GM12865 (cell line): ENCODE results near the gene RUSC2.

Source experiments
- DNase-seq: peaks from one replicate; pipeline ENCODE4 v3.0.0; 2010; ENCODE audit warnings: low read depth
- H3K4me3 ChIP-seq: 2 replicates; pipeline ENCODE4 v1.5.1; 2011; ENCODE audit warnings: mild to moderate bottlenecking, low read depth, low read length, control low read depth
- CTCF ChIP-seq: IDR thresholded peaks from 2 replicates; pipeline ENCODE4 v1.5.1; 2011; ENCODE audit warnings: low read length, control low read depth, low read depth, inconsistent platforms; ENCODE audit not compliant: insufficient read depth; ENCODE audit errors: missing control alignments

The RUSC2 gene

GRCh38 chr9:35489313-35490154 is at the start of gene RUSC2:
TSS of gene RUSC2 (plus strand) at chr9:35490111. CDS start at chr9:35546522, 56,411 bp downstream.
- DNase-seq: peak; percentile 47
- H3K4me3 ChIP-seq: peak within 1 kb of the TSS; percentile 29
- TF ChIP-seq CTCF: peak; percentile 4

- H3K4me3 ChIP-seq: no peak overlapping the region
- DNase-seq: no peak
- TF ChIP-seq CTCF: no peak
Measured at GRCh38 chr9:35446012-35446411, 43.9 kb upstream of the RUSC2 start.

GRCh38 chr9:35448496-35448895 is 41.4 kb upstream of the RUSC2 start:
- no peak for TF ChIP-seq CTCF
- no peak overlapping the region for H3K4me3 ChIP-seq
- no peak for DNase-seq

- DNase-seq: peak; percentile 4
- peak; percentile 8 for TF ChIP-seq CTCF
- H3K4me3 ChIP-seq: no peak overlapping the region
Measured at GRCh38 chr9:35452481-35452880, 37.4 kb upstream of the RUSC2 start.

GRCh38 chr9:35453786-35454185 is 36.1 kb upstream of the RUSC2 start:
- H3K4me3 ChIP-seq: no peak overlapping the region
- DNase-seq: no peak
- no peak for TF ChIP-seq CTCF

GRCh38 chr9:35464141-35465025 is 25.5 kb upstream of the RUSC2 start:
- H3K4me3 ChIP-seq: no peak overlapping the region
- DNase-seq: no peak
- no peak for TF ChIP-seq CTCF
